HTR-8/SVneo (cell line): ENCODE data around the gene SPATA31C1.
"Not testable (repeated sequence)": the region's sequence is repeated elsewhere in the genome, so short reads cannot be mapped to it uniquely, and the experiment has no call there.

Experiments used
- DNase-seq: peaks from one replicate; pipeline ENCODE4 v3.0.0; 2011; ENCODE audit warnings: low spot score, mixed read lengths; ENCODE audit not compliant: insufficient read length
- FAIRE-seq: peaks from 2 replicates; lab custom pipeline; 2011; peaks lifted over from hg19 to GRCh38; lab: Jason Lieb, UNC

The SPATA31C1 gene

GRCh38 chr9:87886210-87886932 is 31.4 kb upstream of the SPATA31C1 start:
- no peak for FAIRE-seq
- no peak for DNase-seq

GRCh38 chr9:87886933-87887505 is 30.7 kb upstream of the SPATA31C1 start:
- FAIRE-seq, result no peak
- no peak for DNase-seq

DNA sequence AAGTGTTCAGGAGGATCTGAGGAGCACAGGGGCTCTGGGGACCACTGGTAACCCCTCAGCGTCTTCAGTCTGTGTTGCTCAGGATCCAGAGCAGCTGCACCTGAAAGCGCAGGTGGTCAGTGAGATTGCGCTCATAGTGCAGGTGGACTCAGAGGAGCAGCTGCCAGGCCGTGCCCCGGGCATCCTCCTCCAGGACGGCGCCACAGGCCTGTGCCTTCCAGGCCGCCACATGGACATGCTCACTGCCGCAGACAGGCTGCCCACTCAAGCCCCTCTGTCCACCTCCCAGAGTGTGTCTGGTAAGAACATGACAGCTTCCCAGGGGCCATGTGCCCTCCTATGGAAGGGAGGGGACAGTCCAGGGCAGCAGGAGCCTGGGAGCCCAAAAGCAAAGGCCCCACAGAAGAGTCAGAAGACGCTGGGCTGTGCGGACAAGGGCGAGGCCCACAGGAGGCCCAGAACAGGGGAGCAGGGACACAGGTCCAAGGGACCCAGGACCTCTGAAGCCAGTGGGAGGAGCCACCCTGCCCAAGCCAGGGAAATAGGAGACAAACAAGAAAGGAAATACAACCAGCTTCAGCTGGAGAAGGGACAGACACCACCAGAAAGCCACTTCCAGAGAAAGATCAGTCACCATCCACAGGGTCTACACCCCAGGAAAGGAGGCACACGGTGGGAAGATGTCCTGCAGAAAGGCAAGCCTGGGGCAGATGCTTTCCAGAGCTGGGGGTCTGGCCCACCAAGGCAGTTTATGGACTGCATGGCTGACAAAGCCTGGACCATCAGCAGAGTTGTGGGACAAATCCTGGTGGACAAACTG is 29.9 kb upstream of the SPATA31C1 start:
- DNase-seq (no peak), FAIRE-seq (no peak)

DNA sequence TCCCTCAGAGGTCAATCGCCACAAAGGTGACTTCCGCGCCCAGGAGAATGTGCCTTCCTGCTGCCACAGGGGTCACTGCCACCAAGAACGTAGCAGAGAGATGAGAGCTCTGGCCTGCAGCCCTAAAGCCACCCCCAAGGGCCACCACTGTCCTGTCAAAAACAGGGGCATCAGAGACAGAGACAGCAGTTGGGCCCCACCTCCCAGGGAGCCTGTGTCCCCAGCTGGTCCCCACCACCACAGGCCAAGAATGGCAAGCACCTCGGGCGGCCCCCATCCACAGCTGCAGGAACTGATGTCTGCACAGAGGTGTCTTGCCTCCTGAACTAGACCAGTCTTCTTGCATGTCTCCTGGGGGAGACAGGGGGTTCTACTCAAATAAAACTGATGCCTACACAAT is 29.3 kb upstream of the SPATA31C1 start:
- DNase-seq (no peak), FAIRE-seq (no peak)

- FAIRE-seq (no peak), DNase-seq (no peak)
Observed at GRCh38 chr9:87889065-87889881, 28.5 kb upstream of the SPATA31C1 start.

DNA sequence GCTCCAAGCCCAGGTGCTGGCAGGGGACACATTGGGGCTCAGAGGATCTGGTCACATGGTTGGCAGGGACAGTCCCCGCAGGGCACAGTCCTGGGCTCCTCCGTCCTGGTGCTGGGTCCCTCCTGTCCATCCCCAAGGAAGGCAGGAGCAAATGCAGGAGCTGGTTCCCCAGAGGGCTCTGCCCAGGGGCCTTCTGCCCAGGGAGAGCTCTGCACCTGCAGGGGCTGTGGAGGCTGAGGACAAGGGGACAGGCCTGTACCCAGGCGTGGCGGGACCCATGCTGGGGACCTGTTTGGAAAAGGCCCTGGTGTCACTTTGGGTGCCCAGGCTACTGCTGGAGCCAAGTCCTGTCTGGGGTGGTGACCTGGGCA is 27.9 kb upstream of the SPATA31C1 start:
- no peak for FAIRE-seq
- no peak for DNase-seq

DNA sequence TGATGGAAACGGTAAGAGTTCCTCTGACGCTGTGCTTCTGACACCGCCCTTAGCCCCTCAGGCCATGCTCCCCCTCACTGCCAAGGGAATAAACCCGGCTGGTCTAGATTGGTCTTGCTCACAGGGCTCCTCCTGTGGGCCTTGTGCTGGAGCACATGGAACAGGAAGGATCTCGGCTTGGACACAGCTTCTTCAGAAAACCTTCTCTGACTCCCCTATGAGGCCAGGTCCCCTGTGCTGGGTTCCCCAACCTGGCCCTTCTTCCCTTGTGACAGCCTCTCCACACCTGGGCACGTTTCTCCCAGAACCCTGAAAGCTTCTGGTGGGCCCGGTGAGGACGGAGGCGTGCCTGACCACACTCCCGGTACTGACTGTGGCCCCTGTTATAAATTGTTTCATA is 26.9 kb upstream of the SPATA31C1 start:
- FAIRE-seq (no peak), DNase-seq (no peak)

GRCh38 chr9:87891754-87892153 is 26.0 kb upstream of the SPATA31C1 start:
- FAIRE-seq, result no peak
- no peak for DNase-seq

GRCh38 chr9:87892956-87893355 is 24.8 kb upstream of the SPATA31C1 start:
- no peak for DNase-seq
- FAIRE-seq, result no peak

GRCh38 chr9:87894998-87895625 is 22.6 kb upstream of the SPATA31C1 start:
- no peak for DNase-seq
- FAIRE-seq, result no peak

DNA sequence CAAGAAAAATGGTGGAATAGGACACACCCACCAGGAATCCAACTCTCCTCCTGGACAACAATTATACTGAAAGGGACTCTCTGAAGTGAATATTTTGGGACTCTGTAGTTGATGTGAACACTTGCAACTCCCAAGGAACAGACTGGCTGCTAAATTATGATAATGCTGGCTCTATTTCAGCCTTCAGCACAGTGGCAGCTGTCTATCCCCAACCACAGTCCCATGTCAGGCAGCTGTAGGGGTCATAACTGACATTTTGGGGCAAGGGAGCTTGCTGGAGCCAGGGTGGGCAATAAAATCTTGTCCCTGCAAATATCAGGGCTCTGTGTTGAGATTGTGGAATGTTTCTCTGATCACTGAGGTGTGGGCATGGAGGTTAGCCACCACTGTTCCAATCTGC is 20.9 kb upstream of the SPATA31C1 start:
- no peak for DNase-seq

GRCh38 chr9:87898151-87898550 is 19.6 kb upstream of the SPATA31C1 start:
- FAIRE-seq (no peak), DNase-seq (no peak)

More for the DNA sequence above, 20.9 kb upstream of the SPATA31C1 start:
- no peak for FAIRE-seq

DNA sequence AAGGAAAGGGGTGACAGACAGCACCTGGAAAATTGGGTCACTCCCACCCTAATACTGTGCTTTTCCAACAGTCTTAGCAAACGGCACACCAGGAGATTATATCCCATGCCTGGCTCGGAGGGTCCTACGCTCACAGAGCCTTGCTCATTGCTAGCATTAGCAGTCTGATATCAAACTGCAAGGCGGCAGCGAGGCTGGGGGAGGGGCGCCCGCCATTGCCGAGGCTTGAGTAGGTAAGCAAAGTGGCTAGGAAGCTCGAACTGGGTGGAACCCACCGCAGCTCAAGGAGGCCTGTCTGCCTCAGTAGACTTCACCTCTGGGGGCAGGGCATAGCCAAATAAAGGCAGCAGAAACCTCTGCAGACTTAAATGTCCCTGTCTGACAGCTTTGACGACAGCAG is 15.4 kb upstream of the SPATA31C1 start:
- not testable (repeated sequence) for FAIRE-seq, DNase-seq

- no peak for FAIRE-seq
- DNase-seq, result no peak
Observed at GRCh38 chr9:87909310-87910041, 8.3 kb upstream of the SPATA31C1 start.

DNA sequence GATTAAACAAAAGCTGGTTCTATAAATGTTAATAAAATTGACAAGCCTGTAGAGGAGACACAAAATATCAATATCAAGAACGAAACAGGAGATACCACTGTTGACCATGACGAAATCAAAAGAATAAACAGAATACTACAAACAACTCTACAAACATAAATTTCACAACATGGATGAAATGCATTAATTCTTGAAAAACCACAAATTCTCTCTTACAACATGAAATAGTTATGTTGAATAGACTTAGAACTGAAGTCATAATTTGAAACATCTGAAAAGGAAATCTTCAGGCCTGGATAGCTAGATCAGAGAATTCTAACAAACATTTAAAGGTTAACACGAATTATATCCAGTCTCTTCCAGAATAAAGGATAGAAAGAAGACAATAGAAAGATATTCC is 6.9 kb upstream of the SPATA31C1 start:
- FAIRE-seq (no peak), DNase-seq (no peak)

- FAIRE-seq, DNase-seq: not testable (repeated sequence)
Observed at GRCh38 chr9:87919013-87919412, 1.3 kb downstream of the SPATA31C1 start.

DNA sequence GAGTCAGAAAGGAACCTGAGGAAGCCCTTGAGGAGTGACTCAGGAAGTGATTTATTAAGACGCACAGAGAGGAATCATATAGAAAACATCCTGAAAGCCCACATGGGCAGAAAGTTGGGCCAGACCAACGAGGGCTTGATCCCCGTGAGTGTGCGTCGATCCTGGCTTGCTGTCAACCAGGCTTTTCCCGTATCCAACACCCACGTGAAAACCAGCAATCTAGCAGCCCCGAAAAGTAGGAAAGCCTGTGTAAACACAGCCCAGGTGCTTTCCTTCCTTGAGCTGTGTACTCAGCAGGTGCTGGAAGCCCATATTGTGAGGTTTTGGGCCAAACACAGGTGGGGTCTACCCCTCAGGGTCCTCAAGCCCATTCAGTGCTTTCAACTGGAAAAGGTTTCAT is 3.8 kb downstream of the SPATA31C1 start:
- not testable (repeated sequence) for FAIRE-seq, DNase-seq

GRCh38 chr9:87923012-87923411 is 5.2 kb downstream of the SPATA31C1 start:
- not testable (repeated sequence) for DNase-seq, FAIRE-seq

GRCh38 chr9:87924851-87925250 is 7.1 kb downstream of the SPATA31C1 start:
- not testable (repeated sequence) for FAIRE-seq, DNase-seq
